GM12892 (cell line): ENCODE results near the gene TCP11.

ENCODE experiments used
- POLR2A ChIP-seq: IDR thresholded peaks from 2 replicates; pipeline ENCODE4 v1.6.1; 2011; ENCODE audit warnings: low read depth, low read length, control low read depth
- POLR2AphosphoS5 ChIP-seq: IDR thresholded peaks from 2 replicates; pipeline ENCODE4 v1.6.1; 2011; ENCODE audit warnings: low read depth, low read length, control low read depth
- TAF1 ChIP-seq: IDR thresholded peaks from 2 replicates; pipeline ENCODE4 v1.6.1; 2011; ENCODE audit warnings: low read depth, mild to moderate bottlenecking, control low read depth, low read length, borderline replicate concordance

DNA sequence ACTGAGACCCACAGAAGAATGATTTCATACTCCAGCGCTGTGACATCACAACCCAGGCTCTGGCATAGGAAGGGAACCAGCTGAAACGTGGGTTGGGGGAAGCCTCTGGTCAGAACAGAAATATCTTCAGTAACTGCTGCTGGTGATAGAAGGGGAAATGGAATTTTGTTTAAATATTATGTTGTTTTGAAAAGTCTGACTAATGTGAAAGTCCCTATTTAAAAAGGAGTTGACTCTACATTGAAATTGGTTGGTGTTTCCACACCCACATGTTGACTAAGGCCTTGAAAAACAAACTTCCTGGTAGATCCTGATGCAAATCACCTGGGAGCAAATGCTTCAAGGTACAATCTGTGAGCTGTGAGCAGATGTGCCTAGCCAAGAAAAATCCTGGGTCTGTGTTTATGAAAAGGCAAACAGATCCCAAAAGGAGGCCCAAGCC is 24.5 kb upstream of the TCP11 start:
- TF ChIP-seq POLR2AphosphoS5 = no peak
- no peak for TF ChIP-seq TAF1
- TF ChIP-seq POLR2A = no peak
